Loucy (cell line): ENCODE data around the gene C1QTNF1.

Experiments
- H2AFZ ChIP-seq: fragments of 200-600 bp; sonication (generic); 2 replicates; pipeline ENCODE4 v1.6.0; 2016; ENCODE audit warnings: antibody characterized with exemption, mild to moderate bottlenecking, low read length, moderate library complexity
- H3F3A ChIP-seq: fragments of 200-600 bp; 2 replicates; pipeline ENCODE4 v1.6.0; 2016; ENCODE audit warnings: antibody characterized with exemption, low read depth, mild to moderate bottlenecking
- H3K27me3 ChIP-seq: fragments of 200-600 bp; sonication (generic); 2 replicates; pipeline ENCODE4 v1.6.1; 2014; ENCODE audit warnings: low read length, mild to moderate bottlenecking; ENCODE audit not compliant: insufficient read depth, poor library complexity, severe bottlenecking
- H3K36me3 ChIP-seq: fragments of 200-600 bp; sonication (generic); 2 replicates; pipeline ENCODE4 v1.6.1; 2016; ENCODE audit warnings: low read length; ENCODE audit not compliant: insufficient read depth
- H3K4me1 ChIP-seq: fragments of 200-600 bp; sonication (generic); 2 replicates; pipeline ENCODE4 v1.5.1; 2014; ENCODE audit warnings: low read length, mild to moderate bottlenecking; ENCODE audit not compliant: insufficient read depth, poor library complexity, severe bottlenecking
- H3K4me2 ChIP-seq: fragments of 200-600 bp; sonication (generic); 2 replicates; pipeline ENCODE4 v1.6.0; 2014; ENCODE audit warnings: antibody characterized with exemption, low read length, low read depth, mild to moderate bottlenecking; ENCODE audit not compliant: poor library complexity, severe bottlenecking
- H3K4me3 ChIP-seq: fragments of 200-600 bp; sonication (generic); 2 replicates; pipeline ENCODE4 v1.5.1; 2014; ENCODE audit warnings: low read length, mild to moderate bottlenecking, mixed read lengths; ENCODE audit not compliant: poor library complexity, severe bottlenecking
- H3K79me2 ChIP-seq: fragments of 200-600 bp; sonication (generic); 2 replicates; pipeline ENCODE4 v1.6.1; 2014; ENCODE audit warnings: low read length; ENCODE audit not compliant: insufficient read depth
- H3K9ac ChIP-seq: fragments of 200-600 bp; sonication (generic); 2 replicates; pipeline ENCODE4 v1.6.0; 2014; ENCODE audit warnings: mild to moderate bottlenecking, low read depth, low read length, moderate library complexity; ENCODE audit not compliant: poor library complexity, severe bottlenecking
- H3K9me2 ChIP-seq: fragments of 200-600 bp; sonication (generic); replicated peaks from 2 replicates; pipeline ENCODE4 v1.6.1; 2016; ENCODE audit warnings: low read depth, low read length, mixed read lengths
- H3K9me3 ChIP-seq: fragments of 200-600 bp; sonication (generic); 2 replicates; pipeline ENCODE4 v1.6.1; 2014; ENCODE audit warnings: mild to moderate bottlenecking, antibody characterized with exemption, low read length, low read depth; ENCODE audit not compliant: insufficient read depth
- H4K20me1 ChIP-seq: fragments of 200-600 bp; sonication (generic); 2 replicates; pipeline ENCODE4 v1.6.0; 2014; ENCODE audit warnings: antibody characterized with exemption, low read length, mild to moderate bottlenecking; ENCODE audit not compliant: insufficient read depth, poor library complexity, severe bottlenecking
- CTCF ChIP-seq: fragments of 200-600 bp; sonication (generic); conservative IDR thresholded peaks from 2 replicates; pipeline ENCODE4 v1.5.1; 2014; ENCODE audit warnings: mild to moderate bottlenecking, antibody characterized with exemption, low read length
- EZH2phosphoT487 ChIP-seq: fragments of 200-600 bp; IDR thresholded peaks from 2 replicates; pipeline ENCODE4 v1.6.1; 2018; ENCODE audit warnings: antibody characterized with exemption, mild to moderate bottlenecking, moderate library complexity, borderline replicate concordance

C1QTNF1 gene

DNA sequence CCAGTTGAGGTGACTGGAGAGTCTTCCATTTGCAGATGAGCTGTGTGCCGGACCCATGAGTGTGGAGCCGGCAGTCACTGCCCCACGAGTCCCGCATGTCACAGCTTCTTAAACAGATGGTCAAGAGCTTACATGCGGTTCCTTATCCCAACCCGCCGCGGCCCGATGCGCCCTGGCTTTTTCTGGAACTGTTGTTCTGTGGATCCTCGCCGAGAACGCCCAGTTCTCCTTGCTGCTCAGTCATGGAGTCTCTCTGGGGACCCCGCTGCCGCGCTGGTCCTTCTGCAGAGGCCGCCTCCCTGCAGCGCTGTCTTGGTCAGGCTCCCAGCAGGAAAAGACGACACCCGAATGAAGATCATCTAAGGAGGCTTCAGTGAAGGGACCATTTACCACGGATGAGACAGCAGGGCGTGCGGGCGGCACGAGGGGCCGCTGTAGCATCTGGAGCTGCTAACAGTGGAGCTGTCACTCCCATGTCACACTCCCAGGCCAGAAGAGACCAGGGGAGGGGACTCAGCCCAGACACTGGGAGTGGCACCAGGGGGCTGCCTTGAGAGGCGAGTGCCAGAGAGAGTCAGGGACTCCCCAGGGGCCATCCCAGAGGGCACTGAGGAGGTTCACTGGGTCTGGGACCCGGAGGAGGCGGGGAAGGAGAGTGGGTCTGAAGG, 33.5 kb upstream of the C1QTNF1 start:
- Histone ChIP-seq H3K27me3 (no peaks in the 10 kb centered on the region), H3K9me2 (no peaks in the 10 kb centered on the region), H3K9ac (no peak overlapping the region), H3K4me3 (no peak overlapping the region), H3K4me2 (no peak overlapping the region), H2AFZ (no peak overlapping the region), H3K4me1 (peaks cover 11% of the 10 kb centered on the region), H3K36me3 (peaks cover 50% of the 10 kb centered on the region; the same call in 1 of the 2 replicates), H4K20me1 (peaks cover 4% of the 10 kb centered on the region), H3K9me3 (no peaks in the 10 kb centered on the region), H3F3A (no peaks in the 10 kb centered on the region), H3K79me2 (no peaks in the 10 kb centered on the region)
- no peak for TF ChIP-seq CTCF

GRCh38 chr17:78991017-78991738, 32.8 kb upstream of the C1QTNF1 start:
- Histone ChIP-seq H3K9me2 (no peaks in the 10 kb centered on the region), H3K4me1 (peaks cover 10% of the 10 kb centered on the region), H4K20me1 (peaks cover 4% of the 10 kb centered on the region), H2AFZ (no peak overlapping the region), H3K27me3 (no peaks in the 10 kb centered on the region), H3K79me2 (no peaks in the 10 kb centered on the region; the same call in 1 of the 2 replicates), H3F3A (no peaks in the 10 kb centered on the region), H3K4me2 (no peak overlapping the region), H3K9me3 (no peaks in the 10 kb centered on the region), H3K36me3 (peaks cover 56% of the 10 kb centered on the region; the same call in 1 of the 2 replicates), H3K4me3 (no peak overlapping the region), H3K9ac (no peak overlapping the region)
- TF ChIP-seq EZH2phosphoT487 (no peak), CTCF (no peak)

DNA sequence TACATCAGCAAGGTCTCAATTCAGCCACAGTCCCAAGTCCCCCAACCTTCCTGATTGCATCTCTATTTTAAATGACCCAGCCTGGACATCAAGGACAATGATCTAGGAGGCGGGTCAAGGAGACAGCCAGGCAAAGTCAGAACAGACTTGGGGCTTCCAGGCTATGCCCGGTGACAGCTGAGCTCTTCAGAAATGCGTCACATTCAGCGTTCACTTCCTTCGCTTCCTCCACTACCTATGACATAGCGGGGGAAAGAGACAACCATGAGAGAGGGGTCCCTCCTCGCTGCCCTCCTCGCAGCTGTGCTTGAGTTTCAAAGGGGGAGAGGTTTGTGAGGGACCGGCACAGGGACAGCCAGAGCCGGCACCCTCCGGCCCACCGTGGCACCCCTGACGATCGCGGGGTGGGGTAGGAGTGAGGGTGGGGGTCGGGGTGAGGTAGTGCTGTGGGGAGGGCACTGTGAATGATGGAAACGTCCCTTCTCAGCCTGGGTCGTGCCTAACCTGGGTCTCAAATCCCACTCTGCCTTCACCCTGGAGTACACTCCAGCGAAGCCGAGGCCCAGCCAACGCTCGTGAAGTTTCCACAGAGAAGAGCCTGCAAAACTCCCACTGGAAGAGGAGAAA, 31.9 kb upstream of the C1QTNF1 start:
- Histone ChIP-seq H3K9me2 (no peaks in the 10 kb centered on the region), H3K4me3 (no peak overlapping the region), H3K4me1 (peaks cover 1% of the 10 kb centered on the region), H4K20me1 (peaks cover 4% of the 10 kb centered on the region), H3K4me2 (no peak overlapping the region), H3K27me3 (no peaks in the 10 kb centered on the region), H3K9me3 (no peaks in the 10 kb centered on the region), H2AFZ (no peak overlapping the region), H3K79me2 (no peaks in the 10 kb centered on the region; the same call in 1 of the 2 replicates), H3K9ac (no peak overlapping the region), H3K36me3 (peaks cover 65% of the 10 kb centered on the region; the same call in 1 of the 2 replicates), H3F3A (no peaks in the 10 kb centered on the region)
- TF ChIP-seq CTCF: no peak
- TF ChIP-seq EZH2phosphoT487: no peak
